Measurements from ENCODE around the gene CD151. TPM values are rescaled to one million over a fixed set of nuclear protein-coding genes. Genes with fewer than 3 reads are reported as not detected.

CD151 gene
- total and polyA plus RNA-seq, 4 donors = 31.6 to 264 (median 124) TPM

DNA sequence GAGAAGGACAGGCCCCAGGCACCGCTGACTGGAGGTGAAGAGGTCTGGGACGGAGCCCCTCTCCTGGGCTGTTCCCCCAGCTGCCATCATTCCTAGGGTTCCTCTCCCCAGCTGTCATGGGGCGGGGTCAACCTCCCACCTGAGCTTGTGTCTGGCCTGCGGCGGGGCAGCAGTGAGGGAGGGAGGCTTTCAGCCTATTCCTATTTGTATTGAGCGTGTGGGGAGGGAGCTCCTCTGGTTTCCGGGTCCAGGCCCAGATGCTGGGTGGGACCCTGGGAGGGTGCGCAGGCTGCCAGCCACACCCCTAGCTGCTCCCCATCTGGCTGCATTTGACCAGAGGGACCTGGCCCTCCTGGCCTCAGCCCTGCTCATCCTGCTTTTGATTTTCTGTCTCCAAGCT is 23.6 kb downstream of the CD151 start:
- Histone ChIP-seq H3K4me3 (ENCODE audit: low read depth in 1 of 3, low read length in 3 of 3) (no peak overlapping the region), H3K27ac (ENCODE audit: low read depth in 1 of 2, low read length in 2 of 2) (no peak overlapping the region), H3K36me3 (ENCODE audit: control insufficient read depth in 4 of 4, insufficient read depth in 3 of 4, low read depth in 1 of 4, low read length in 3 of 4) (no peaks in the 10 kb centered on the region), H3K4me1 (ENCODE audit: control insufficient read depth in 4 of 4, insufficient read depth in 4 of 4, low read length in 3 of 4) (peaks cover 0 to 7% (median 3%) of the 10 kb centered on the region in 4 donors), H3K27me3 (ENCODE audit: control insufficient read depth in 4 of 4, insufficient read depth in 4 of 4, low read length in 3 of 4) (no peaks in the 10 kb centered on the region), H3K9me3 (ENCODE audit: control insufficient read depth in 4 of 4, low read length in 3 of 4) (no peaks in the 10 kb centered on the region), H3K9ac (ENCODE audit: low read depth in 1 of 2, low read length in 2 of 2) (no peak overlapping the region)
- WGBS = 74% methylated on average over 8 of the region's 8 CpGs
- no peak for TF ChIP-seq SP1 (IDR thresholded peaks at IDR 0.05)
- DNase-seq (ENCODE audit: low spot score) = no peak

DNA sequence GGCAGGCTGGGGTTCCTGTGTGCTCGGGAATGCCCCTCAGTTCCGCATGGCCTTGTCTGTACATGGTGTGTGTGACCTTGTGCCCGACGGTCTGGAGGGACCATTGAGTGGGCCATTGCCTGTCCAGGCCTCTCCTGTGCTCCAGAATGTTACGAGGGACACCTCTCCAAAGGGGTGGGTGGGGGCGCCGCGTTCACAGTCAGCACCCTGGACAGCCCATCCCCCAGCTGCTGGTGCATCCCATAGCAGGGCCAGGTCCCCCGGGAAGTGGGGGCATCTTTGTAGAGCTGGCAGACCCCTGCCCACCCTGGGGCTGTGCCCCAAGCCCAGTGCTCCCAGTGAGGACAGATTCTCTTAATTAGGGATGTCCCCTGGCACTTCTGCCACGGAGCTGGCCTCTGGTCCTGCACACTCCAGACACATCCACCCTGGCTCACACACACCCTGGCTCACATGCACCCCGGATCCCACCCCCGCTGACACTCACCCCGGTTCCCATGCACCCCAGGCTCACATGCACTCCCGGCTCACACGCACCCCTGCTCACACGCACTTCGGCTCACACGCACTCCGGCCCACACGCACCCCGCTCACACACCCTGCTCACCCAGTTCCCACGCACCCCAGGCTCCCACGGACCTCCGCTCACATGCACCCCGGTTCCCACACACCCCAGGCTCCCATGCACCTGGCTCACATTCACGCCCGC is 25.5 kb downstream of the CD151 start:
- H3K36me3 ChIP-seq (ENCODE audit: control insufficient read depth in 4 of 4, insufficient read depth in 3 of 4, low read depth in 1 of 4, low read length in 3 of 4) = no peaks in the 10 kb centered on the region
- TF ChIP-seq, protein P1, sequence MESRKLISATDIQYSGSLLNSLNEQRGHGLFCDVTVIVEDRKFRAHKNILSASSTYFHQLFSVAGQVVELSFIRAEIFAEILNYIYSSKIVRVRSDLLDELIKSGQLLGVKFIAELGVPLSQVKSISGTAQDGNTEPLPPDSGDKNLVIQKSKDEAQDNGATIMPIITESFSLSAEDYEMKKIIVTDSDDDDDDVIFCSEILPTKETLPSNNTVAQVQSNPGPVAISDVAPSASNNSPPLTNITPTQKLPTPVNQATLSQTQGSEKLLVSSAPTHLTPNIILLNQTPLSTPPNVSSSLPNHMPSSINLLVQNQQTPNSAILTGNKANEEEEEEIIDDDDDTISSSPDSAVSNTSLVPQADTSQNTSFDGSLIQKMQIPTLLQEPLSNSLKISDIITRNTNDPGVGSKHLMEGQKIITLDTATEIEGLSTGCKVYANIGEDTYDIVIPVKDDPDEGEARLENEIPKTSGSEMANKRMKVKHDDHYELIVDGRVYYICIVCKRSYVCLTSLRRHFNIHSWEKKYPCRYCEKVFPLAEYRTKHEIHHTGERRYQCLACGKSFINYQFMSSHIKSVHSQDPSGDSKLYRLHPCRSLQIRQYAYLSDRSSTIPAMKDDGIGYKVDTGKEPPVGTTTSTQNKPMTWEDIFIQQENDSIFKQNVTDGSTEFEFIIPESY (IDR thresholded peaks at IDR 0.05) = no peak
- TF ChIP-seq EGR1 (IDR thresholded peaks at IDR 0.05; ENCODE audit: low read depth in 2 of 2) (no peak), JUND (IDR thresholded peaks at IDR 0.05) (no peak), YY1 (IDR thresholded peaks at IDR 0.05) (no peak), GABPA (IDR thresholded peaks at IDR 0.05 in 1 of 2, conservative IDR thresholded peaks at IDR 0.05 in 1 of 2) (no peak)
- TF ChIP-seq, protein P2, sequence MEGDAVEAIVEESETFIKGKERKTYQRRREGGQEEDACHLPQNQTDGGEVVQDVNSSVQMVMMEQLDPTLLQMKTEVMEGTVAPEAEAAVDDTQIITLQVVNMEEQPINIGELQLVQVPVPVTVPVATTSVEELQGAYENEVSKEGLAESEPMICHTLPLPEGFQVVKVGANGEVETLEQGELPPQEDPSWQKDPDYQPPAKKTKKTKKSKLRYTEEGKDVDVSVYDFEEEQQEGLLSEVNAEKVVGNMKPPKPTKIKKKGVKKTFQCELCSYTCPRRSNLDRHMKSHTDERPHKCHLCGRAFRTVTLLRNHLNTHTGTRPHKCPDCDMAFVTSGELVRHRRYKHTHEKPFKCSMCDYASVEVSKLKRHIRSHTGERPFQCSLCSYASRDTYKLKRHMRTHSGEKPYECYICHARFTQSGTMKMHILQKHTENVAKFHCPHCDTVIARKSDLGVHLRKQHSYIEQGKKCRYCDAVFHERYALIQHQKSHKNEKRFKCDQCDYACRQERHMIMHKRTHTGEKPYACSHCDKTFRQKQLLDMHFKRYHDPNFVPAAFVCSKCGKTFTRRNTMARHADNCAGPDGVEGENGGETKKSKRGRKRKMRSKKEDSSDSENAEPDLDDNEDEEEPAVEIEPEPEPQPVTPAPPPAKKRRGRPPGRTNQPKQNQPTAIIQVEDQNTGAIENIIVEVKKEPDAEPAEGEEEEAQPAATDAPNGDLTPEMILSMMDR (IDR thresholded peaks at IDR 0.05; ENCODE audit: low read depth, low read length, missing input control) = no peak
- no peak overlapping the region for H3K27ac ChIP-seq (ENCODE audit: low read depth in 1 of 2, low read length in 2 of 2)
- WGBS = 86% methylated on average over 27 of the region's 27 CpGs
- no peak overlapping the region for H3K9ac ChIP-seq (ENCODE audit: low read depth in 1 of 2, low read length in 2 of 2)
- H3K4me1 ChIP-seq (ENCODE audit: control insufficient read depth in 4 of 4, insufficient read depth in 4 of 4, low read length in 3 of 4) = peaks cover 0 to 7% (median 3%) of the 10 kb centered on the region in 4 donors
- H3K4me3 ChIP-seq (ENCODE audit: low read depth in 1 of 3, low read length in 3 of 3) = no peak overlapping the region
- no peaks in the 10 kb centered on the region for H3K27me3 ChIP-seq (ENCODE audit: control insufficient read depth in 4 of 4, insufficient read depth in 4 of 4, low read length in 3 of 4)
- no peaks in the 10 kb centered on the region for H3K9me3 ChIP-seq (ENCODE audit: control insufficient read depth in 4 of 4, low read length in 3 of 4)
- DNase-seq (ENCODE audit: low spot score) = no peak

DNA sequence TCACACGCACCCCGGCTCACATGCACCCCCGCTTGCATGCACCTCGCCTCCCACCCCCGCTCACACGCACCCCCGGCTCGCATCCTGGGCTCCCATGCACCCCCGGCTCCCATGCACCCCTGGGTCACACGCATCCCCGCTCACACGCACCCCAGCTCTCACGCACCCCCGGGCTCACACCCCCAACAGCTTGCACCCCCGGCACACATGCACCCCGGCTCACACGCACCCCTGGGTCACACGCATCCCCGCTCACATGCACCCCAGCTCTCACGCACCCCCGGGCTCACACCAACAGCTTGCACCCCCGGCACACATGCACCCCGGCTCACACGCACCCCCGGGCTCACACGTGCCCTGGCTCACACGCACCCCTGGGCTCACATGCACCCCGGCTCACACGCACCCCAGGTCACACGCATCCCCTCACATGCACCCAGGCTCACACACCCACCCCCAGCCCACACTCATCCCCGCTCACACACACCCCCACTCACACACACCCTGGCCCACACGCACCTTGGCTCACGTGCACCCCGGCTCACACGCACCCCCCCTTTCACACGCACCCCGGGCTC is 26.1 kb downstream of the CD151 start:
- TF ChIP-seq HNF4A (conservative IDR thresholded peaks at IDR 0.05) (no peak), HNF4G (IDR thresholded peaks at IDR 0.05) (no peak)
- TF ChIP-seq, protein P1 (IDR thresholded peaks at IDR 0.05) = no peak
- no peaks in the 10 kb centered on the region for H3K9me3 ChIP-seq (ENCODE audit: control insufficient read depth in 4 of 4, low read length in 3 of 4)

More for the DNA sequence above, 26.1 kb downstream of the CD151 start:
- Histone ChIP-seq H3K9ac (ENCODE audit: low read depth in 1 of 2, low read length in 2 of 2) (no peak overlapping the region), H3K27me3 (ENCODE audit: control insufficient read depth in 4 of 4, insufficient read depth in 4 of 4, low read length in 3 of 4) (no peaks in the 10 kb centered on the region), H3K4me3 (ENCODE audit: low read depth in 1 of 3, low read length in 3 of 3) (no peak overlapping the region), H3K27ac (ENCODE audit: low read depth in 1 of 2, low read length in 2 of 2) (no peak overlapping the region), H3K4me1 (ENCODE audit: control insufficient read depth in 4 of 4, insufficient read depth in 4 of 4, low read length in 3 of 4) (peaks cover 0 to 7% (median 3%) of the 10 kb centered on the region in 4 donors), H3K36me3 (ENCODE audit: control insufficient read depth in 4 of 4, insufficient read depth in 3 of 4, low read depth in 1 of 4, low read length in 3 of 4) (peaks cover 0 to 2% (median 0%) of the 10 kb centered on the region in 4 donors)
- 90% methylated on average over 37 of the region's 37 CpGs for WGBS
- DNase-seq (ENCODE audit: low spot score) = no peak

Measured in liver (tissue), 9 donors.